ENCODE data around the gene CDC42BPB.

Gene CDC42BPB

DNA sequence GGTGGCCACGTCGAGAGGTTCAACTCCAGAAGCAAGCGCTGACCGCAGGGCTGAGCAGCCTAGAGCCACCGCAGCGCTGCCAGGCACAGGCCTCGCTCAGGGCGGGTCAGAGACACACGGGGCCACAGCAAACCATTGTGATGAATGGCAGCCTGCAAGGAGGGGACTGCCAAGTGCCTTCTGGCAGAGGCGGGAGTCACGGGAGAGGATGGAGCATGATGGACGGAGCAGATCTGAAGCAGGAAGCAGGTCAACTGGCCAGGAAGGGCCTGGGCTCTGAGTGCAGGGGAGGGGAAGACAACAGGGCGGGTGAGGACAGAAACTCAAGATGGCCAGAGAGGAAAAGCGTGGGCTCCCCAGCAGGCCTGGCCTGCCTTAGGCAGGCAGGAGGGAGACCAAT lies 49.8 kb downstream of the CDC42BPB start:
- no peak for DNase-seq
- in situ Hi-C loops (cut with MboI; ENCODE audit: low pct_unique_long_range_greater_than_20kb, low sequenced_read_pairs), result no loop called here

DNA sequence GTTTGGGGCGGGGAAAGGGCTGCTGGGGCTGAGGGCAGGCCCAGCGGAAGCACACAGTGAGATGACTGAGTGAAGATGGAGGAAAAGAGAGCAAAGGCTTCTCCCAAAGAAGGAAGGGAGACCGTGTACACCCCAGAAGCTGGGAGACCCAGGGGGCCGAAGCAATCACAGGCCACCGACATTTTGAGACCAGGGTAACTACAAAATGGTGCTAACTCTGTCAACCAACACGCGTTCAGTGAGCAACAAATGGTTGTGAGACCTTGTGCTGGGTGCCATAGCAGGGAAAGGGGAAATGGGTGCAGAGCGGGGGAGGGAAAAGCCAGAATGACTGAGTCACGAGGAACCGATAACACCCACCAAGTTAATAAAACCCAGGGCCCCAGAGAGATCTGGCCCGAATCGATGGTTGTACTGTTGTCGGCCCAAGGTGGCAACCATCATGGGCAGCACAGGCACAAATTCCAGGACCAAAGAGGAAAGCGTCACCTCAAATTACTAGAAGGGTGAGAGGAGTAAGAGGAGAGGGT lies 50.3 kb downstream of the CDC42BPB start:
- in situ Hi-C loops (cut with MboI; ENCODE audit: low pct_unique_long_range_greater_than_20kb, low sequenced_read_pairs), result no loop called here
- no peak for DNase-seq

GRCh38 chr14:103006106-103006505 lies 51.2 kb downstream of the CDC42BPB start:
- in situ Hi-C loops (cut with MboI; ENCODE audit: low pct_unique_long_range_greater_than_20kb, low sequenced_read_pairs), result no loop called here
- no peak for DNase-seq

DNA sequence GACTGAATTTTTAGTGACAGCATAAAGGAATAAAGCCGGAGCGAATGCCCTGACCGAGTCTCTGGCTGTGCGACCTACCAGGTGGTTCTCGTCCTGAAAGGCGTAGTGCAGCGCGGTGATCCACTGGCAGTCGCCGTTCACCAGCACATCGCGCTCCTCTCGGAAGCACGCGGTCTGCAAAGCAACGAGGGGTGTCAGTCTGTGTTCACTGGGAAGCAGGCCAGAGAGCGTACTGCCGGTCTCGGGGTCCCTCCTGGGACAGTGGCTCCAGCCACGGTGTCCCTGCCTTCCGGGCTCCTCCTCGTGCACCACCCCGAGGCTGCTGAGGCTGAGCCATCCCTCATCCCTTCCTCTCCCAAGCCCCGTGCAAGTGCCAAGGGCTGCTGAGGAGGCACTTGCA lies 53.5 kb downstream of the CDC42BPB start:
- in situ Hi-C loops (cut with MboI; ENCODE audit: low pct_unique_long_range_greater_than_20kb, low sequenced_read_pairs), result no loop called here

DNA sequence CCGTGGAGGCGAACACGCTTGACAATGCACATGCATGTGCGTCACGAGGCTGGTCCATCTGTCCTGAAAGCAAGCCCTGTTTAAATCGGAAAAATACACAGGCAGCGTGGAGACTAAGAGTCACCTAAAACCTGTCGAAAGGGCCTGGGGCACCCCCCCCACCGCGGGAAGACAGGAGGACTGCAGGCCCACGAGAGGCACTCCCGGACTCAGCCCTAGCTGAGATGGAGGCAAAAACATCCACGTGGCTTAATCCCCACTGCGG lies 54.1 kb downstream of the CDC42BPB start:
- in situ Hi-C loops (cut with MboI; ENCODE audit: low pct_unique_long_range_greater_than_20kb, low sequenced_read_pairs), result no loop called here
- DNase-seq, result no peak

More for the DNA sequence above, 53.5 kb downstream of the CDC42BPB start:
- DNase-seq, result no peak

- in situ Hi-C loops (cut with MboI; ENCODE audit: low pct_unique_long_range_greater_than_20kb, low sequenced_read_pairs), result no loop called here
- DNase-seq, result no peak
Observed at GRCh38 chr14:103002578-103003350, 54.6 kb downstream of the CDC42BPB start.

- DNase-seq, result no peak
- in situ Hi-C loops (cut with MboI; ENCODE audit: low pct_unique_long_range_greater_than_20kb, low sequenced_read_pairs), result no loop called here
Observed at GRCh38 chr14:103001651-103002396, 55.5 kb downstream of the CDC42BPB start.

- in situ Hi-C loops (cut with MboI; ENCODE audit: low pct_unique_long_range_greater_than_20kb, low sequenced_read_pairs), result no loop called here
- no peak for DNase-seq
Observed at GRCh38 chr14:103001226-103001625, 56.1 kb downstream of the CDC42BPB start.

DNA sequence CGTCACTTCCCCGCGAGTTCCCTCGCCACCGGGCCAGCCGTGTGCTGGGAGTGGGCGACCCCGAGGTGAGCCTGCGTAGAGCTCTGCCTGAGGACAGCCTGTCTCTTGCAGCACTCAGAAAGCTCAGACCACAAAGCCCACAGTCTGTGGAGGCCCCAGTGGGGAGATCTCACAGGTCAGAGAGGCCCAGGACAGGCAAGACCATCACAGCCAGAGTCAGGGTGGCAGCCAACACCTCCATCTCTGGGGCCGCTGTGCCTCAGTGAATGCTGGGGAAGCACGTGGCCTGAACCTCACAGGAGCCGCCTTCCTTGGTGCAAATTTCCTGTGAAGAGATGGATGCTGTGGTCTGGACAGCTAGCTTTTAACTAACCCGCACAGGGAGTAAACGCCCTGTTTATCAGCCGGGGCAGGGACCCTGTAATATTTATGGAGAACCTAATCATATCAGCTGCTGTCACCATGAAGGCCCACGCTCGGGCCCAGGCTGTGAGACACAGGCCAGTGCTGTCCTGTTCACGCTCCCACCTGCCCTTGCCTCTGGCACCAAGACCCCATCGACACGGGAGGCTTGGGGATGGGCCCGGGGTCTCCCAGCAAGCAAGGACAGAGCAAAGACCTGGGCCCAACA lies 56.9 kb downstream of the CDC42BPB start:
- in situ Hi-C loops (cut with MboI; ENCODE audit: low pct_unique_long_range_greater_than_20kb, low sequenced_read_pairs), result no loop called here

GRCh38 chr14:102999227-102999895 lies 58.0 kb downstream of the CDC42BPB start:
- in situ Hi-C loops (cut with MboI; ENCODE audit: low pct_unique_long_range_greater_than_20kb, low sequenced_read_pairs), result no loop called here
- no peak for DNase-seq

More for the DNA sequence above, 56.9 kb downstream of the CDC42BPB start:
- no peak for DNase-seq

DNA sequence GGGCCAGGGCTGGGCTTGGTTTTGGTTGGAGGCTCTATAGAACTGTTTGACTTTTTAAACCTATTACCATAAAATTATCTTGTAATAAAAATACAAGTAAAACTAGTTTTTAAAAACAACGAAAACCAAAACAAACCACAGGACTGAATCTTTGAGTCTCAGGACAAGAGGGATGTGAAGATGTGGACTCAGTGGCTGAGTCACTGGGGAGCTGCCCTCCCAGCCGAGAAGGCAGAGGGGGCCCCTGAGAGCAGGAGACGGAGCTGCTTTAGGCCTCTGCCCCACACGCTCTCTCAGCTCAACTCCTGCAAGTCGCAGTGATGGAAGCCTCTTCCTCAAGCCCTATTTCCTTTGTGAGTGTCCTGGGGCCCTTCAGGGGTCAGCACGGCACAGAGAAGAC lies 59.0 kb downstream of the CDC42BPB start:
- DNase-seq, result no peak
- in situ Hi-C loops (cut with MboI; ENCODE audit: low pct_unique_long_range_greater_than_20kb, low sequenced_read_pairs), result no loop called here

DNA sequence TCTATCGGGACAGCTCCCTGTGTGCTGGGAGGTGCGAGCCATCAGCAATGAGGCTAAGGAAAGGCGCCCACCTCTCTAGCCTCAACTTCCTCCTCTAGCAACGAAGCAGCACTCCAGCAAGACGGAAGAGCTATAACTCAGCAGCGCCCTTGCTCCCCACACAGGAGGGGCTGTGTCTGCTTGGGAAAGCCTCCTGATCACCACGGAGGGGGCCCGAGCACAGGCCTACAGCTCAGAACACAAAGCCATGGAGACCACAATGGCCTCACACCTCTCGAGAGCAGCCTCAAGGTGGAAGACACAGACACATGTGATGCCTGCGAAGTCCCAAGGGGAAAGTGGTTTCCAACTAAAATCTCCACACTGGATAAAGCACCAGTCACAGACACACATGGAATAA lies 60.4 kb downstream of the CDC42BPB start:
- in situ Hi-C loops (cut with MboI; ENCODE audit: low pct_unique_long_range_greater_than_20kb, low sequenced_read_pairs), result no loop called here
- no peak for DNase-seq

GRCh38 chr14:102994689-102995088 lies 62.7 kb downstream of the CDC42BPB start:
- in situ Hi-C loops (cut with MboI; ENCODE audit: low pct_unique_long_range_greater_than_20kb, low sequenced_read_pairs), result no loop called here
- DNase-seq, result no peak

GRCh38 chr14:102993523-102993922 lies 63.8 kb downstream of the CDC42BPB start:
- DNase-seq, result no peak
- in situ Hi-C loops (cut with MboI; ENCODE audit: low pct_unique_long_range_greater_than_20kb, low sequenced_read_pairs), result no loop called here

GRCh38 chr14:102991376-102991775 lies 66.0 kb downstream of the CDC42BPB start:
- in situ Hi-C loops (cut with MboI; ENCODE audit: low pct_unique_long_range_greater_than_20kb, low sequenced_read_pairs), result no loop called here
- DNase-seq, result no peak

GRCh38 chr14:102988054-102988453 lies 69.3 kb downstream of the CDC42BPB start:
- DNase-seq, result peak; percentile 23
- in situ Hi-C loops (cut with MboI; ENCODE audit: low pct_unique_long_range_greater_than_20kb, low sequenced_read_pairs), result no loop called here

DNA sequence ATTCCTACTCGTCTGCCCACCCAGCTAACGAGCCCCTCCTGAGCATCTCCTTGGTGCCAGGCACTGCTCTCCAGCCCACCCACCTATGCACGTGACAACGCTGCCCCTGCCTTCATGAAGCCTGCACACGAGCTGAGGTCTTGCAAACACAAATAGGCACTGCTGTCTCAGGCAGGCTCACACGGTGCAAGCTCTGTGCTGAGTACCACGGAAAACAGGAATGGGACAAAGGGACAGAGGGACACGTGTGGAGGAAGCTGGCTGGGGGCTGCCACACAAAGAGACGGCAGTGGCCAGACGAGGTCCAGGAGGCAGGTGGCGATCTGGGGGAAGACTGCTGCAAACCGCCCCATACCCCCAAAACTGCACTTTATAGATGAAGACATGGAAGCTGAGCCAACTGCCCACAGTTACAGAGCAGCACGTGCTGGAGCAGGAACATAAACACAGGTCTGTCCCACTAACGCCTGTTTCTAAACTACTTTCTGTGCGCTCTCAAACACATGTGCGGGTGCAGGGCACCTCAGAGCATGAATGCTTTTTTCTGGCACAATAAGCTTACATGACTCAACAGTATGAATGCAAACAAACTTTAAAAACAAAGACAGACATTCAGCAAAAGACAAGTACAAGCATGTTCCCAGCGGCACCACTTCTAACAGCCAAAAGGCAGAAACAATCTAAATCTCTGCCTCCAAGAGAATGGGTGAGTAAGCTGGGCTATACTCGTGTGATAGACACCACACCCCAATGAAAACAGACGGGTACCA lies 70.4 kb downstream of the CDC42BPB start:
- no peak for DNase-seq
- in situ Hi-C loops (cut with MboI; ENCODE audit: low pct_unique_long_range_greater_than_20kb, low sequenced_read_pairs), result no loop called here

DNA sequence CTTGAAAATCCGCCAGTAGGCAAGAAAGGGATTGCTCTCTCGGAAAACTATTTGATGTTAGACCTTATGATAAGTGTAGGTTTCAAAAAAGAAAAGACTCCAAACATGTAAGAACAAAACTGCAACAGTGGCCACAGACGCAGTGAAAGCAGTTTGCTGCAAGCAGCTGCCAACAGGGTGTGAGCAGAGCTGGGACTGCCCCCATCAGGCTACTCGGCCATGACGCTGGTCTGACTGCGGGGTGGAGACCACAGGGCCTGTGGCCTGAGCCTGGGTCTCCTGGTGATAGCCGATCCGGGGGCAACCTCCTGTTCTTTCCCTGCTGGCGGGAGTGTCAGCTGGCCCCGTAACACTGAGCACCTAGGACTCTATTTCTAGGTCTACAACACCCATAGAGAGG lies 71.7 kb downstream of the CDC42BPB start:
- DNase-seq, result no peak
- in situ Hi-C loops (cut with MboI; ENCODE audit: low pct_unique_long_range_greater_than_20kb, low sequenced_read_pairs), result no loop called here

Measured in KBM-7 (cell line).